ENCODE results near the gene FAM118A.
"Not testable (repeated sequence)": the region's sequence is repeated elsewhere in the genome, so short reads cannot be mapped to it uniquely, and the experiment has no call there.

FAM118A gene

GRCh38 chr22:45309422-45310227, at the start of gene FAM118A:
TSS of gene FAM118A (plus strand) at chr22:45309934. CDS start at chr22:45322380, 12,446 bp downstream.
- Mint-ChIP-seq H3K9me3 (no peaks in the 10 kb centered on the region), H3K4me1 (peaks cover 56% of the 10 kb centered on the region), H3K4me3 (peak within 1 kb of the TSS; percentile 90 to 98), H3K27ac (peak within 1 kb of the TSS; percentile 95 to 98), H3K27me3 (no peaks in the 10 kb centered on the region)
- peak; percentile 97 to 100 for DNase-seq
- peak; percentile 87 for ATAC-seq

- not testable (repeated sequence) for DNase-seq, H3K9me3 Mint-ChIP-seq, ATAC-seq, H3K4me3 Mint-ChIP-seq
- Mint-ChIP-seq H3K27me3 (peaks cover 37% of the 10 kb centered on the region), H3K27ac (peak overlapping the region in 1 of 2 donors; percentile 23), H3K4me1 (peaks cover 19% of the 10 kb centered on the region)
These were observed 49.4 kb upstream of the FAM118A start for GRCh38 chr22:45260395-45260759.

- H3K4me3 Mint-ChIP-seq, result no peak overlapping the region
- H3K27me3 Mint-ChIP-seq, result peaks cover 45% of the 10 kb centered on the region
- DNase-seq (no peak), ATAC-seq (no peak)
- H3K4me1 Mint-ChIP-seq, result peaks cover 13% of the 10 kb centered on the region
- no peak overlapping the region for H3K27ac Mint-ChIP-seq
- no peaks in the 10 kb centered on the region for H3K9me3 Mint-ChIP-seq
These were observed 48.2 kb upstream of the FAM118A start for GRCh38 chr22:45261407-45262088.

DNA sequence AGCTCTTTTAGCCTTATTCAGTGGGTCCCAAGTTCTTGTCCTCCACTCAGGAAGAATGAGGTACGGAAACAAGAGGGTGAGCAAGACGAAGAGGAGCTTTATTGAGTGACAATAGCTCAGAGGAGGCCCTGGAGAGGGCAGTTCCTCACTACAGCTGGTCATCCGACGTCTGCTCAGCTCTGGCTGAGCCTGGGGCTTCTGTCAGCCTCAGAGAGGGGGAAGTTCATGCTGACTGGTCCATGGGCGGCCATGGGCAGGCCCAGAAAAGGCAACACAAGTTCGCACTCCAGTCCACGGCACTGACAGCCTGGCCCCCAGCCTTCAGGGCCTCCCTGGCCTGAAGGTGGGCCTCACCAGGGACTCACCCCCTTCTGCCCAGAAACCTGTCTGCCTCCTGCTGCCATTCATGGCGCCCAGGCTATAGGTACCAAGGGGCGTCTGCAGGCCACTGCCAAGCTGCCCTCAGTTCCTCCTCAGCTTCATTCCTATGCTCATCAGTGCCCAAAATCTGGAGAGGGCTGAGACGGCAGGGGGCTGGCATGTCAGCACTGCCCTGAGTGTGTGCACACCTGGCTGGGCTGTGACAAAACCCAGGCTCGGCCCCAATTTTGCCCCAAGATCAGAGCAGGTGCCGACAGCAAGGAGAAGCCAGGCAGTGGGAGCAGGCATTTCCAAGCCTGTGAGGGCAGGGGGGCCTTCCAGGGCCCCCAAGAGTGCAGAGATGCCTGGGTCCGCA, 47.4 kb upstream of the FAM118A start:
- ATAC-seq (no peak), DNase-seq (no peak)
- no peak overlapping the region for H3K4me3 Mint-ChIP-seq
- H3K9me3 Mint-ChIP-seq, result no peaks in the 10 kb centered on the region
- peak overlapping the region in 1 of 2 donors; percentile 19 for H3K27ac Mint-ChIP-seq
- H3K27me3 Mint-ChIP-seq, result peaks cover 53% of the 10 kb centered on the region
- peaks cover 13% of the 10 kb centered on the region for H3K4me1 Mint-ChIP-seq

DNA sequence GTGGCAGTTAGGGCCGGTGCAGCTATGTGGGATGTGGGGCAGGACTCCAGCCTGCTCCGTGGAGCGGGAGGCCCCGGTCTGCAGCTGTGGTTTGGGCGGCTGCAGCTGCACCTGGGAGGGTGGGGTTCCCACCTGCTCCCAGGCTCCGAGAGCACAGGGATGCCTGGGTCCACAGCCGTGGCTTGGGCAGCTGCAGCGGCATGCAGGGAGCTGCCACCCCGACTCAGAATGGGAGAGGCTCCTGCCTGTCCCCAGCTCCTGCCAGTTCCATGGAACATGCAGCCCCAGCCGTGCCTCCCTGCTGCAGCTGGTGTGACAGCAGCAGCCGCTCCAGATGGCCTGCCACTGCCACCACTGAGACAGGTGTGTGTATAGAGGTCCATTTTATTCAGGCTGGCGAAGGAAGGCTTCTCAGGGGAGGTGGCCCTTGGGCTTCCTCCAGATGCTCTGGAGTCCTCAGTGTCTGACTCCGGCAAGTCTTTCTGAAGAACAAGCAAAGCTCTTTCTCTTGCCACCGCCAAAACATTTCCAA, 46.7 kb upstream of the FAM118A start:
- DNase-seq (no peak), ATAC-seq (no peak)
- Mint-ChIP-seq H3K27ac (no peak overlapping the region), H3K27me3 (peaks cover 59% of the 10 kb centered on the region), H3K4me3 (no peak overlapping the region), H3K9me3 (no peaks in the 10 kb centered on the region), H3K4me1 (peaks cover 18% of the 10 kb centered on the region)

- ATAC-seq (peak; percentile 57), DNase-seq (no peak)
- Mint-ChIP-seq H3K9me3 (no peaks in the 10 kb centered on the region), H3K27me3 (peaks cover 61% of the 10 kb centered on the region), H3K27ac (no peak overlapping the region), H3K4me1 (peaks cover 23% of the 10 kb centered on the region), H3K4me3 (no peak overlapping the region)
These were observed 46.1 kb upstream of the FAM118A start for GRCh38 chr22:45263463-45264269.

GRCh38 chr22:45265535-45265934, 44.2 kb upstream of the FAM118A start:
- H3K4me3 Mint-ChIP-seq, result no peak overlapping the region
- no peaks in the 10 kb centered on the region for H3K9me3 Mint-ChIP-seq
- H3K27ac Mint-ChIP-seq, result peak overlapping the region in 1 of 2 donors; percentile 40
- ATAC-seq (no peak), DNase-seq (no peak)
- H3K27me3 Mint-ChIP-seq, result peaks cover 78% of the 10 kb centered on the region
- H3K4me1 Mint-ChIP-seq, result peaks cover 39% of the 10 kb centered on the region

DNA sequence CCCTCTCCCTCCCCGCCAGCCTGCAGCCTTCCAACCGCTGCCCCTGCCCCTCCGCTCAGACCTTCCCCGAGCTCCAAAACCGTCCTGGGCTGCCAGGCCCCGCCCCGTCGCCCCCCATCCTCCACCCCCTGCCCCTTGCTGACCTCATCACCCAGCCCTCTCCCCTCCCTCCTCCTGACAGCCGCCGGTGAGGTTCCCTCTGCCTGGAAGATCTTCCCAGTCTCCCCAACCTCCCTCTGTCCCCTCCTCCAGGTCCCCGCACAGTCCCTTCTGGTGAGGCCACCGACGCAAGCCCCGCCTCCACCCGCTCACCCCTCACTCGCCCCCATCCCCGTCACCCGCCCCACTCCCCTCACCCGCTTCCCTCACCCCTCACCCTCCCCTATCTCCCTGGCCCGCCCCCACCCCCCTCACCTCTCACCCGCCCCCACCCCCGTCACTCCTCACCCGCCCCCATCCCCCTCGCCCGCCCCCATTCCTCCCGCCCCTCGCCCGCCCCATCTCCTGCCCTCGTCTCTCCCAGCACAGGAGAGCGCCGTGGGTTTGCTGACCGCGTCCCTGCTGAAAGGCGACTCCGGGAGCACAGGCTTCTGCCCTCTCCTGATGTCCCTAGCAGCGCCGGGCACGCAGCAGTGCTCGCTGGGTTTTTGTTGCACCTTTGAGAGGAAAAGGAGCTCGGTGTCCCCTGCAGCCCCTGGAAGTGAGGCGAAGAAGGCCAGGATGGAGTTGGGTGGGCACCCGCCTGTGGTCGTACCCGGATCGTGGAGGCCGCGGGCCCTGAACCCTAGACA, 41.4 kb upstream of the FAM118A start:
- no peaks in the 10 kb centered on the region for H3K9me3 Mint-ChIP-seq
- peaks cover 58% of the 10 kb centered on the region for H3K27me3 Mint-ChIP-seq
- peak overlapping the region; percentile 84 to 85 for H3K4me3 Mint-ChIP-seq
- peaks cover 34% of the 10 kb centered on the region for H3K4me1 Mint-ChIP-seq
- peak overlapping the region in 1 of 2 donors; percentile 44 for H3K27ac Mint-ChIP-seq
- ATAC-seq, result peak; percentile 39
- DNase-seq, result no peak

DNA sequence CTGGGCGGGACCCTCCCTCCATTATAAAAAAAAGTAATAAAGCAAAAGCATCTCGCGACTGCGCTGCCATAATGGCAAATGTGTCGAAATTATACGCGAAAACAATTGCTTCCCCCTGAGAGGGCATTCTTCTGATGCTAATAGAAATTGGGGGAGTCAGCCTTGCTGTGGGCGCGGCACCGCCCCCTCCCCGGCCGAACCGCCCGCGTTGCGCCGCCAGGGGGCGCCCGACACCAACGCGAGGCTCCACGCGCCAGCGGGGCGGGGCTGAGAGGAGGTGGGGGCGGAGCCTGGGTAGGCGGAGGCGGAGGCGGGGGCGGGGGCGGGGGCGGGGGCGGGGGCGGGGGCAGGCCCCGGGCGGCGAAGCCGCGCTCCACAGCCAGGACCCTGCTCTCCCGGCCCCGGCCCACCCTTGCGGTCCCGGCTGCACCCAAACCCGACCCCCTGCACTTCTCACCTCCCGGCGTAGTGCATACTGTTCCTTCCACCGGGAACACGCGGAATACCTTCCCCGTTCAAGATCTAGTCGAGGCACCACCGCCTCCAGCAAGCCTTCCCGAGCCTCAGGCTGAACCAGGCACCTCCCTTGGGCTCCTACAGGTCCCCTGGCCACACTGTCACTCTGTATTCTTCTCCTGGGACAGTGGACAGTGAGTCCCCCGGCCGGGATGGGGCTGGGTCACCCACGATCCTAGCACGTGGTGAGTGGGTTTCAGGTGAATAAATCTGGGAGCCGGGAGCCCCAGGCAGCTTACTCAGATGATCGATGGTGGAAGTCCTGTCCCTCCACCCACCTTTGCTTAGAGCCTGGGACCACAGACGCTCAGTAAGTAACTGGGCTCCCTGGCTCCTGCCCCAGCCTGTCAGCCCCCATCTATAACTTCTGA, 40.5 kb upstream of the FAM118A start:
- Mint-ChIP-seq H3K4me1 (peaks cover 26% of the 10 kb centered on the region), H3K27ac (peak overlapping the region in 1 of 2 donors; percentile 95), H3K27me3 (peaks cover 49% of the 10 kb centered on the region), H3K4me3 (peak overlapping the region; percentile 85 to 86), H3K9me3 (no peaks in the 10 kb centered on the region)
- ATAC-seq (peak; percentile 87), DNase-seq (peak; percentile 80 to 87)

DNA sequence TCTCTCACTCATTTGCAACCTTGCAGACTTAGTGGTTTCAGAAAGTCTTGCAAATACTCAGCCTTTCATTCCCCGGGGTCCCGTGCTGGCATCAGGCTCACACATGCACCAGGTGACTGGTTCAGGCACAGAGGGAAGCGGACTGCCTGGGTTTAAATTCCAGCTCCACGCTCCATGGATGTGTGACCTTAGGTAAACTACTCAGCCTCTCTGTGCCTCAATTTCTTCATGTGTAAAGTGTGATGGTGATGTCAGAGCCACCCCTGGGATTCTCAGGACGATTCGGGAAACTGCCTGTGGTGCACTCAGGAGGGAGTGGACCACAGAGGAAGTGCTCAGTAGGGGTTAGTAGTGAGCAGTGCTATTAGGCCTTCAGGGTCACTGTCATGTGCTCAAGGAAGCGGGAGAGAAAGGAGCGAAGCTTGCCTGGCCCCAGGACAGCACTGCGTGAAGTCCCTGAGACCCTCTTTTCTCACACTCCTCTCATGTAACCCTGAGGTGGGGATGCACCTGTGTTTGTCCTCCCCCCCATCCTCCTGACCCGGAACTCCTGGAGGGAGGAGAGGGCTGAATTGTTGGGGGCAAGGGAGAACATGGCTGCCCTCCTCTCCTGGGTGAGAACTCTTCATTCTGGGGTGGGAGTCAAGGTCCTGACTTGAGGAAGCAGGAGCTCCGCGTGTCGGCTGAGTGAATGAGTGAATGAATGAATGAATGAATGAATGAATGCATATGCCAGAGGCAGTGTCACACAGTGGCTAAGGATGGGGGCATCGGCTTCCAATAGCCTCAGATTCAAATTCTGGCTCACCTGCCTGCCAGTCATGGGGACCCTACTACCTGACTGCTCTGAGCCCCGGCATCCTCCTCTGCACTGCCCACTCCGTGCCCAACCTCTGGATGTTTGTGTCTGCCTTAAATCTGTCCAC, 39.4 kb upstream of the FAM118A start:
- H3K4me3 Mint-ChIP-seq, result no peak overlapping the region
- no peak overlapping the region for H3K27ac Mint-ChIP-seq
- H3K27me3 Mint-ChIP-seq, result peaks cover 45% of the 10 kb centered on the region
- ATAC-seq (no peak), DNase-seq (no peak)
- H3K9me3 Mint-ChIP-seq, result no peaks in the 10 kb centered on the region
- peaks cover 26% of the 10 kb centered on the region for H3K4me1 Mint-ChIP-seq

DNA sequence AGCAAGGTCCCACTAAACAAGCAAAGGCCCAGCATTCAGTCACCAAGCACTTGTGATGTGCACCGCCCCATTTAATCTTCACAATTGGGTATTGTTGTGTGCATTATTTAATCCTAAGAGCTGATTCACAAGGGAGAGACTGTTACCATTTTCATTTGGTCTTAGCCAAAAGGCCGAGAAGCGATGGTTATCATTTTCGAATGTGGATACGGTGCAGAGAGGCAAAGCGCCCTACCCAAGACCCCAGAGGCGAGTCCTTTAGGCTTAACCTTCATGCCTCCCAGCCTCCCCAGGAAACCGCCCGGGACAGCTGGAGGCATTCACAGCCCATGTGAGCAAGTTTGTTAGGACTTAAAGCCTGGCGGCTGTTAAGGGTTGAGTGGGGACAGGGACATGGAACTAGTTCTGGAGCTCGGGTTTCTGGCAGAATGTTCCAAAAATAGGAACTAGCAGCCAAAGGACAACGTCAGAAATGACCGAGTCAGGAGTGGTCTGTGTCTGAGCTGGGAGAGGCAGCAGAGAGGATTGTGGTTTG, 38.0 kb upstream of the FAM118A start:
- no peaks in the 10 kb centered on the region for H3K9me3 Mint-ChIP-seq
- no peak for ATAC-seq
- H3K4me3 Mint-ChIP-seq, result no peak overlapping the region
- H3K27me3 Mint-ChIP-seq, result peaks cover 34% of the 10 kb centered on the region
- peaks cover 26% of the 10 kb centered on the region for H3K4me1 Mint-ChIP-seq
- no peak overlapping the region for H3K27ac Mint-ChIP-seq
- DNase-seq, result no peak

DNA sequence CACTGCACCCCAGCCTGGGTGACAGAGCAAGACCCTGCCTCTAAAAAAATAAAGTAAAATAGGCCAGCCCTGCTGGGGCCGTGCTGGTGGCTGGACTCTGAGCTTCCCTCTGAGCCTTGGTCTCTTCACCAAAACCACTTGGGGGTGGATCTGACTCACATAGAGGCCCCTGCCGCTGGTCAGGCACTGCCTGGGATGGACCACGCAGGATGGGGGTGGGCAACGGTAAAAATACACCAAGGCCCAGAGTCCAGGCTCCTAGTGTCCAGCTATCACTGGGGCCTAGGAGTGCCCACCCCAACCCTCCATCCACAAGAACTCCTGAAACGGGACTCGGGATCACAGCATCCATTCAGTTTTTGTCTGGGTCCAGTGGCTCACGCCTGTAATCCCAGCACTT, 37.2 kb upstream of the FAM118A start:
- Mint-ChIP-seq H3K9me3 (no peaks in the 10 kb centered on the region), H3K4me1 (peaks cover 26% of the 10 kb centered on the region), H3K4me3 (no peak overlapping the region), H3K27me3 (peaks cover 27% of the 10 kb centered on the region), H3K27ac (peak overlapping the region in 1 of 2 donors; percentile 54)
- DNase-seq (no peak), ATAC-seq (no peak)

All from stimulated activated naive CD8-positive, alpha-beta T cell treated with anti-CD3 and anti-CD28 coated beads, Interleukin-15, amount 100 ng/mL, for 72 hours (primary cell).